Measurements from ENCODE around the gene RFX4. TPM values are rescaled to one million over a fixed set of nuclear protein-coding genes. Genes with fewer than 3 reads are reported as not detected.

The RFX4 gene
- total RNA-seq, 2 donors from 2014 or later: 10.6 TPM; not detected in 1

- H3K9me3 ChIP-seq: no peaks in the 10 kb centered on the region
- H3K27ac ChIP-seq: peak within 1 kb of the TSS; percentile 90 to 95
- intact Hi-C loops (cut with DNase I): loop anchor here (10.0 kb wide), 1 partner anchor 321 kb away; the partner anchor contains the start of gene CRY1
- TF ChIP-seq POLR2A (IDR thresholded peaks at IDR 0.05) (peak; percentile 49), CTCF (IDR thresholded peaks at IDR 0.05) (peak in 2 of 4 experiments; percentile 27 to 38), POLR2AphosphoS5 (IDR thresholded peaks at IDR 0.05) (peak; percentile 98)
- WGBS: under 1% methylated on average over 66 of the region's 66 CpGs
- H3K4me1 ChIP-seq (replicated peaks): peaks cover 4% of the 10 kb centered on the region
- DNase-seq (ENCODE audit: low spot score): peak; percentile 95
- no peaks in the 10 kb centered on the region for H3K27me3 ChIP-seq (replicated peaks; ENCODE audit: insufficient read depth)
- H3K4me3 ChIP-seq: peak within 1 kb of the TSS; percentile 84 to 87
- H3K36me3 ChIP-seq: no peaks in the 10 kb centered on the region
Observed at GRCh38 chr12:106774005-106774807, 191.4 kb downstream of the RFX4 start, which contains the start of gene RIC8B. Gene RIC8B (plus strand): TSS chr12:106774682. CDS start chr12:106774746, 64 bp downstream.

- intact Hi-C loops (cut with DNase I): loop anchor here (10.0 kb wide), 1 partner anchor 320 kb away; the partner anchor contains the start of gene CRY1
- Histone ChIP-seq H3K9me3 (no peaks in the 10 kb centered on the region), H3K27me3 (replicated peaks; ENCODE audit: insufficient read depth) (no peaks in the 10 kb centered on the region), H3K4me1 (replicated peaks) (peaks cover 4% of the 10 kb centered on the region), H3K36me3 (no peaks in the 10 kb centered on the region), H3K27ac (peak overlapping the region; percentile 90 to 95), H3K4me3 (peak overlapping the region; percentile 84 to 87)
- DNase-seq (ENCODE audit: low spot score): no peak
- no peak for TF ChIP-seq POLR2A (IDR thresholded peaks at IDR 0.05)
- TF ChIP-seq CTCF (IDR thresholded peaks at IDR 0.05): peak in 1 of 4 experiments; percentile 2
- 5% methylated on average over 29 of the region's 29 CpGs for WGBS
Observed at GRCh38 chr12:106774808-106775524, 192.2 kb downstream of the RFX4 start.

GRCh38 chr12:106776897-106777296, 194.1 kb downstream of the RFX4 start:
- Histone ChIP-seq H3K4me3 (no peak overlapping the region), H3K27ac (no peak overlapping the region), H3K27me3 (replicated peaks; ENCODE audit: insufficient read depth) (no peaks in the 10 kb centered on the region), H3K9me3 (no peaks in the 10 kb centered on the region), H3K4me1 (replicated peaks) (peaks cover 4% of the 10 kb centered on the region), H3K36me3 (no peaks in the 10 kb centered on the region)
- no peak for TF ChIP-seq POLR2A (IDR thresholded peaks at IDR 0.05)
- TF ChIP-seq CTCF (IDR thresholded peaks at IDR 0.05): no peak
- no peak for TF ChIP-seq POLR2AphosphoS5 (IDR thresholded peaks at IDR 0.05)
- intact Hi-C loops (cut with DNase I): loop anchor here (10.0 kb wide), 1 partner anchor 318 kb away; the partner anchor contains the start of gene CRY1
- WGBS: 98% methylated on average over 5 of the region's 5 CpGs
- no peak for DNase-seq (ENCODE audit: low spot score)

- no peaks in the 10 kb centered on the region for H3K27me3 ChIP-seq (replicated peaks; ENCODE audit: insufficient read depth)
- DNase-seq (ENCODE audit: low spot score): no peak
- intact Hi-C loops (cut with DNase I): no loop called here
- H3K9me3 ChIP-seq: no peaks in the 10 kb centered on the region
- peaks cover 2% of the 10 kb centered on the region for H3K4me1 ChIP-seq (replicated peaks)
- TF ChIP-seq POLR2AphosphoS5 (IDR thresholded peaks at IDR 0.05): no peak
- WGBS: 60% methylated on average over 3 of the region's 3 CpGs
- no peak overlapping the region for H3K27ac ChIP-seq
- no peak overlapping the region for H3K4me3 ChIP-seq
- no peaks in the 10 kb centered on the region for H3K36me3 ChIP-seq
Observed at GRCh38 chr12:106780010-106780631, 197.3 kb downstream of the RFX4 start.

GRCh38 chr12:106782619-106783018, 199.8 kb downstream of the RFX4 start:
- Histone ChIP-seq H3K4me3 (no peak overlapping the region), H3K36me3 (no peaks in the 10 kb centered on the region), H3K9me3 (no peaks in the 10 kb centered on the region), H3K27ac (peak overlapping the region in 1 of 2 donors; percentile 26), H3K27me3 (replicated peaks; ENCODE audit: insufficient read depth) (no peaks in the 10 kb centered on the region), H3K4me1 (replicated peaks) (no peaks in the 10 kb centered on the region)
- DNase-seq (ENCODE audit: low spot score): no peak
- 34% methylated on average over 1 of the region's 1 CpG for WGBS
- intact Hi-C loops (cut with DNase I): no loop called here
- TF ChIP-seq POLR2A (IDR thresholded peaks at IDR 0.05) (no peak), POLR2AphosphoS5 (IDR thresholded peaks at IDR 0.05) (no peak), CTCF (IDR thresholded peaks at IDR 0.05) (no peak)
